IMR-90 (cell line): ENCODE data around the gene CELA2A.

Source experiments
- CTCF ChIP-seq: conservative IDR thresholded peaks from 2 replicates; pipeline ENCODE4 v1.5.1; 2012; ENCODE audit warnings: mild to moderate bottlenecking, low read depth, low read length, improper control_type of control experiment
- MAZ ChIP-seq: IDR thresholded peaks from 2 replicates; pipeline ENCODE4 v1.6.1; 2012; ENCODE audit warnings: low read depth, mild to moderate bottlenecking, low read length, improper control_type of control experiment, moderate library complexity, borderline replicate concordance
- POLR2A ChIP-seq: IDR thresholded peaks from 2 replicates; pipeline ENCODE4 v1.6.1; 2012; ENCODE audit warnings: mild to moderate bottlenecking, low read depth, low read length
- RAD21 ChIP-seq: IDR thresholded peaks from 2 replicates; pipeline ENCODE4 v1.6.1; 2012; ENCODE audit warnings: low read length, improper control_type of control experiment
- SMC3 ChIP-seq: fragments of 150-350 bp; IDR thresholded peaks from 2 replicates; pipeline ENCODE4 v1.6.1; 2016; ENCODE audit warnings: low read depth, mild to moderate bottlenecking, antibody characterized with exemption, low read length, moderate library complexity

- TF ChIP-seq CTCF: no peak
- no peak for TF ChIP-seq RAD21
- TF ChIP-seq SMC3: no peak
- no peak for TF ChIP-seq MAZ
- TF ChIP-seq POLR2A: no peak
Observed at GRCh38 chr1:15453734-15454133, 2.8 kb upstream of the CELA2A start.
